ENCODE data around the gene LAMC1. TPM values are rescaled to one million over a fixed set of nuclear protein-coding genes. Genes with fewer than 3 reads are reported as not detected.

The LAMC1 gene
- total and polyA plus RNA-seq, 4 donors: 23.4 to 272 (median 116) TPM

DNA sequence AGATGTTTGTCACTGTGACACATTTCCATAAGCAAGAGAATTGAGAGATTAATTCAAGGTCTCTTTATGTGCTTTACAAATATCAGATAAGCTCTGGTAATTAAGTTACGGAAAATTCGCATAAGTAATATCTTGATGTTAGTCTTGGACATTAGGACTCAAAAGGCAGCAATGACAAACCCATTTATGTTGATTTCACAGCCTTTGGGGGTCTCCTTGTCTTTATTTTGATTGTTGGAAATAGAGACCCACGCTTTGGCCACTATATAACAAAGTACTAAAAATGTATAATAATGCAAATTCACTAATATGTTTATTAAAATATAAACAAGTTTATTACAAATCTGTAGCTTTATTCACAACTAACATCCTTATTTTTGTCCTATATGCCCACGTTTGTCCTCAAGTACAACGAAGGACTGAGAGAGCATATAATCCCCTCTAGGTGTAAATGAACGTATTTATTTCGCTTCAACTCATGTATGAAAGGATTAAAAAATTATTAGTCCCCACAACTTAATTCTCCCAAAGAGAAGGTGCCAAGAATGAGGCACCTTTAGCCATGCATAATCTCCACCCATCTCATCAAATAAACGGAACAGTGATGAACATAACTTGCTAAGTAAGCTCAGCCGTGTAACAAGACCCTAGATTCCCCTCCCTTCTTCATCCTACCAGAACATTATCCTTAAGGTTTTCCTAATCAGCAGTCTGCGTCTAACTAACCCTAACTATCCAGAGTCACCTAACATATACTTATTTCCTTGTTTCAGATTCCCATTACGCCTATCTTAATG, 1.6 kb upstream of the LAMC1 start:
- no peak for DNase-seq
- TF ChIP-seq, protein P1, sequence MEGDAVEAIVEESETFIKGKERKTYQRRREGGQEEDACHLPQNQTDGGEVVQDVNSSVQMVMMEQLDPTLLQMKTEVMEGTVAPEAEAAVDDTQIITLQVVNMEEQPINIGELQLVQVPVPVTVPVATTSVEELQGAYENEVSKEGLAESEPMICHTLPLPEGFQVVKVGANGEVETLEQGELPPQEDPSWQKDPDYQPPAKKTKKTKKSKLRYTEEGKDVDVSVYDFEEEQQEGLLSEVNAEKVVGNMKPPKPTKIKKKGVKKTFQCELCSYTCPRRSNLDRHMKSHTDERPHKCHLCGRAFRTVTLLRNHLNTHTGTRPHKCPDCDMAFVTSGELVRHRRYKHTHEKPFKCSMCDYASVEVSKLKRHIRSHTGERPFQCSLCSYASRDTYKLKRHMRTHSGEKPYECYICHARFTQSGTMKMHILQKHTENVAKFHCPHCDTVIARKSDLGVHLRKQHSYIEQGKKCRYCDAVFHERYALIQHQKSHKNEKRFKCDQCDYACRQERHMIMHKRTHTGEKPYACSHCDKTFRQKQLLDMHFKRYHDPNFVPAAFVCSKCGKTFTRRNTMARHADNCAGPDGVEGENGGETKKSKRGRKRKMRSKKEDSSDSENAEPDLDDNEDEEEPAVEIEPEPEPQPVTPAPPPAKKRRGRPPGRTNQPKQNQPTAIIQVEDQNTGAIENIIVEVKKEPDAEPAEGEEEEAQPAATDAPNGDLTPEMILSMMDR (IDR thresholded peaks at IDR 0.05; ENCODE audit: control extremely low read depth, extremely low read depth): no peak
- Histone ChIP-seq H3K27me3 (ENCODE audit: control insufficient read depth in 3 of 3, insufficient read depth in 3 of 3, low read length in 2 of 3) (no peaks in the 10 kb centered on the region), H3K4me1 (ENCODE audit: control insufficient read depth in 5 of 5, insufficient read depth in 5 of 5, low read length in 5 of 5) (peaks cover under 1 to 13% (median 7%) of the 10 kb centered on the region in 5 donors), H3K9ac (ENCODE audit: insufficient read depth in 1 of 2, low read length in 2 of 2) (peak overlapping the region; percentile 70 to 91), H3K4me3 (no peak overlapping the region), H3K27ac (ENCODE audit: low read depth in 1 of 2, low read length in 1 of 2) (peak overlapping the region; percentile 40 to 100), H3K9me3 (ENCODE audit: control insufficient read depth in 4 of 4, insufficient read depth in 3 of 4, low read length in 3 of 4) (no peaks in the 10 kb centered on the region), H3K36me3 (ENCODE audit: control insufficient read depth in 4 of 4, insufficient read depth in 4 of 4, low read length in 4 of 4) (no peaks in the 10 kb centered on the region)
- 70 to 76% methylated on average over 11 of the region's 11 CpGs for WGBS, 2 donors
- no peak for ATAC-seq (ENCODE audit: insufficient read depth, low FRiP score)

DNA sequence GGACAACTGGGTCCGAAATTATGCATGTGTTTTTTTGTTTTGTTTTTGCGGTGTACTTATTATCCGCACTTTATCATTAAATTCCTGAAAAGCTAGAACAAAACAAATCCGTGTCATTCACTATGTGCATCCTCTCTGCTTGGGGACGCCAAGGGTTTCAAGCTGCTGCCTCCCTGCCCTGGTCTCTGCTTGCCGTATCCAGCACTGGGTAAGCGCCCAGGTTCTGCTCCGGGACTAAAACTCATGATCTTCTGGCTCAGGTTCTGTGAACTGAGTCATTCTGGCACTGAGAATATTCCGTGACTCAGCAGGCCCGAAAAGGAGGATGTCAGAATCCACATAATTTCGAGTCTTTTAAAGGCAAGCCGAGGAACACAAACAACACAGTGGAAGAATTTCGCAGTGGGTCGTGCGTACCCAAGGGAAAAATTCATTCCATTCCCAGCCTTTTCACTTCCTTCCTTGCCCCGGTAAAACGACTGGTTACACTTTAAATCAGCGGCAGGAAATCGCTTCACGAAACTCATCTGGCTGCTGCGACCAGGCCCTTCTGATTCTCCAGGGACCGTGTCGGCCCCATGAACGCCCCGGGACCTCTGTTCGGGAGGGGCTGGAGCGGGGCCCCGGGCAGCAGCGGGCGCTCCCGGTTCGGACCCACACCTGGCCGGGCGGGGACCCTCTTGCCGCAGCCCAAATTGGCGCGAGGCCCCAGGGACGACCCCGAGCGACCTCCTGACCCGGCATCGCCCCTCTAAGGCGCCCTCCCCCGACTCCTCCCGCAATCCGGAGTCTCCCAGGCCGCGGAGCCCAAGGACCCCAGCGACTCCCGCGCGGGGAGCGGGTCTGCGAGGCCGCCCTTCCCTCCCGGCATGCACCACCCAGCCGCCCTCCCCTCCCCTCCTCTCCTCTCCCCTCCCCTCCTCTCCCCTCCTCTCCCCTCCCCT, 746 bp upstream of the LAMC1 start:
- no peaks in the 10 kb centered on the region for H3K9me3 ChIP-seq (ENCODE audit: control insufficient read depth in 4 of 4, insufficient read depth in 3 of 4, low read length in 3 of 4)
- H3K4me3 ChIP-seq: peak overlapping the region; percentile 59
- ATAC-seq (ENCODE audit: insufficient read depth, low FRiP score) (peak; percentile 58), DNase-seq (peak; percentile 71 to 92 (median 89))
- H3K4me1 ChIP-seq (ENCODE audit: control insufficient read depth in 5 of 5, insufficient read depth in 5 of 5, low read length in 5 of 5): peaks cover 4 to 21% (median 8%) of the 10 kb centered on the region in 5 donors
- no peaks in the 10 kb centered on the region for H3K36me3 ChIP-seq (ENCODE audit: control insufficient read depth in 4 of 4, insufficient read depth in 4 of 4, low read length in 4 of 4)
- H3K27ac ChIP-seq (ENCODE audit: low read depth in 1 of 2, low read length in 1 of 2): peak overlapping the region; percentile 100
- TF ChIP-seq, protein P1 (IDR thresholded peaks at IDR 0.05; ENCODE audit: control extremely low read depth, extremely low read depth): no peak
- 2% methylated on average over 46 to 57 of the region's 57 CpGs for WGBS, 2 donors
- H3K27me3 ChIP-seq (ENCODE audit: control insufficient read depth in 3 of 3, insufficient read depth in 3 of 3, low read length in 2 of 3): no peaks in the 10 kb centered on the region
- peak overlapping the region; percentile 70 to 91 for H3K9ac ChIP-seq (ENCODE audit: insufficient read depth in 1 of 2, low read length in 2 of 2)

DNA sequence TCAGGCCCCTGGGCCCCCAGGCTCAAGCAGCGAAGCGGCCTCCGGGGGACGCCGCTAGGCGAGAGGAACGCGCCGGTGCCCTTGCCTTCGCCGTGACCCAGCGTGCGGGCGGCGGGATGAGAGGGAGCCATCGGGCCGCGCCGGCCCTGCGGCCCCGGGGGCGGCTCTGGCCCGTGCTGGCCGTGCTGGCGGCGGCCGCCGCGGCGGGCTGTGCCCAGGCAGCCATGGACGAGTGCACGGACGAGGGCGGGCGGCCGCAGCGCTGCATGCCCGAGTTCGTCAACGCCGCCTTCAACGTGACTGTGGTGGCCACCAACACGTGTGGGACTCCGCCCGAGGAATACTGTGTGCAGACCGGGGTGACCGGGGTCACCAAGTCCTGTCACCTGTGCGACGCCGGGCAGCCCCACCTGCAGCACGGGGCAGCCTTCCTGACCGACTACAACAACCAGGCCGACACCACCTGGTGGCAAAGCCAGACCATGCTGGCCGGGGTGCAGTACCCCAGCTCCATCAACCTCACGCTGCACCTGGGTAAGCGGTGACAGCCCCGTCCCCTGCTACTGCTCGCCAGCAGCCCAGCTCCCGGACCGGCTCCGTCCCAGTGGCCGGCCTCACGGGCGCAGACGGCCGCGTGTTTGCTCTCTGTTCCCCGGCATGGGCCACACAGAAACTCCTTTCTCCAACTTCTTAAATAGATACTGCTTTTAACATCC, 539 bp downstream of the LAMC1 start:
- Histone ChIP-seq H3K9ac (ENCODE audit: insufficient read depth in 1 of 2, low read length in 2 of 2) (peak overlapping the region in 1 of 2 donors; percentile 65), H3K4me1 (ENCODE audit: control insufficient read depth in 5 of 5, insufficient read depth in 5 of 5, low read length in 5 of 5) (peaks cover 4 to 27% (median 9%) of the 10 kb centered on the region in 5 donors), H3K4me3 (peak overlapping the region; percentile 88), H3K9me3 (ENCODE audit: control insufficient read depth in 4 of 4, insufficient read depth in 3 of 4, low read length in 3 of 4) (no peaks in the 10 kb centered on the region), H3K27ac (ENCODE audit: low read depth in 1 of 2, low read length in 1 of 2) (peak overlapping the region; percentile 97 to 100), H3K36me3 (ENCODE audit: control insufficient read depth in 4 of 4, insufficient read depth in 4 of 4, low read length in 4 of 4) (no peaks in the 10 kb centered on the region), H3K27me3 (ENCODE audit: control insufficient read depth in 3 of 3, insufficient read depth in 3 of 3, low read length in 2 of 3) (no peaks in the 10 kb centered on the region)
- peak; percentile 64 to 74 (median 71) for DNase-seq
- TF ChIP-seq, protein P1 (IDR thresholded peaks at IDR 0.05; ENCODE audit: control extremely low read depth, extremely low read depth): peak; percentile 18
- WGBS, 2 donors: 0% methylated on average over 51 to 68 of the region's 68 CpGs
- peak; percentile 52 for ATAC-seq (ENCODE audit: insufficient read depth, low FRiP score)
